SK-N-SH treated with all-trans-retinoic acid at 6 μM for 48 hours (cell line): ENCODE results near the gene ARMH4.

Experiments
- ARNTL ChIP-seq: fragments of 450-650 bp; formaldehyde crosslinking; IDR thresholded peaks from 2 replicates; pipeline ENCODE4 v1.5.0; 2020; ENCODE audit warnings: low read depth, mild to moderate bottlenecking, moderate library complexity, borderline replicate concordance
- CREB5 ChIP-seq: fragments of 250-450 bp; sonication (Bioruptor Pico); IDR thresholded peaks from 2 replicates; pipeline ENCODE4 v1.5.1; 2020; ENCODE audit warnings: low read depth, mild to moderate bottlenecking, moderate library complexity
- ESRRG ChIP-seq: fragments of 250-450 bp; sonication (Bioruptor Pico); IDR thresholded peaks from 2 replicates; pipeline ENCODE4 v1.6.1; 2021; ENCODE audit warnings: mild to moderate bottlenecking
- PATZ1 ChIP-seq: fragments of 250-450 bp; sonication (Bioruptor Pico); IDR thresholded peaks from 2 replicates; pipeline ENCODE4 v1.8.0; 2020; ENCODE audit warnings: mild to moderate bottlenecking, moderate library complexity, borderline replicate concordance
- ZNF565 ChIP-seq: fragments of 450-650 bp; formaldehyde crosslinking; conservative IDR thresholded peaks from 2 replicates; pipeline ENCODE4 v1.5.0; 2020; ENCODE audit warnings: low read depth, mild to moderate bottlenecking, moderate library complexity
- ZNF70 ChIP-seq: fragments of 450-650 bp; formaldehyde crosslinking; IDR thresholded peaks from 2 replicates; pipeline ENCODE4 v1.5.0; 2020; ENCODE audit warnings: mild to moderate bottlenecking, moderate library complexity

- no peak for TF ChIP-seq ARNTL
- TF ChIP-seq PATZ1 (CRISPR knock-in tag), result no peak
- no peak for TF ChIP-seq ZNF70 (CRISPR knock-in tag)
- TF ChIP-seq CREB5 (CRISPR knock-in tag), result no peak
- no peak for TF ChIP-seq ZNF565 (CRISPR knock-in tag)
- no peak for TF ChIP-seq ESRRG (CRISPR knock-in tag)
Observed at GRCh38 chr14:58078068-58078467, 73.9 kb downstream of the ARMH4 start.
